Endothelial cell of umbilical vein (primary cell): ENCODE results near the gene ASPSCR1. TPM values are rescaled to one million over a fixed set of nuclear protein-coding genes. Genes with fewer than 3 reads are reported as not detected.

Source experiments
- BruUV-seq: library from RNA; stranded (reverse); fragments of 400-500 nt; replicated peaks from 2 replicates; lab custom pipeline; 2021; lab: Mats Ljungman, UMichigan
- CTCF ChIA-PET: fragments of 300-600, 350-600 bp; sonication (Branson Sonifier 250); formaldehyde crosslinking; loops from one replicate; lab custom pipeline; 2021; ENCODE audit warnings: antibody characterized with exemption, inconsistent platforms; lab: Charles Lee
- POLR2A ChIA-PET: fragments of 300-600, 350-600 bp; sonication (Branson Sonifier 250); formaldehyde crosslinking; loops from one replicate; lab custom pipeline; 2021; ENCODE audit warnings: antibody characterized with exemption, inconsistent platforms; lab: Charles Lee
- DNase-seq: peaks from one replicate; pipeline ENCODE4 v3.0.0-alpha.2; 2011; ENCODE audit warnings: low read depth, low spot score
- FAIRE-seq: peaks from 2 replicates; lab custom pipeline; 2011; peaks lifted over from hg19 to GRCh38; lab: Jason Lieb, UNC
- H2AFZ ChIP-seq: 2 replicates; pipeline ENCODE4 v1.6.0; 2012; ENCODE audit warnings: low read depth, low read length, control low read depth, inconsistent platforms
- H3K27ac ChIP-seq: 2 replicates; pipeline ENCODE4 v1.5.1; 2011; ENCODE audit warnings: low read depth, mild to moderate bottlenecking, control low read depth, low read length, moderate library complexity; ENCODE audit not compliant: insufficient read depth
- H3K27me3 ChIP-seq, 2 experiments: 2 replicates each; pipeline versions ENCODE4 v1.6.0 to v1.6.1; 2011; ENCODE audit warnings: low read length in 2 of 2, mixed read lengths in 1 of 2; ENCODE audit not compliant: control insufficient read depth in 2 of 2, insufficient read depth in 2 of 2
- H3K36me3 ChIP-seq, 2 experiments: 2 replicates in 1 of 2; 3 replicates in 1 of 2; pipeline ENCODE4 v1.5.1; 2011; ENCODE audit warnings: low read length in 2 of 2, mild to moderate bottlenecking in 1 of 2, moderate library complexity in 1 of 2; ENCODE audit not compliant: control insufficient read depth in 2 of 2, insufficient read depth in 2 of 2; ENCODE audit errors: extremely low read depth in 1 of 2
- H3K4me1 ChIP-seq: 3 replicates; pipeline ENCODE4 v1.5.1; 2011; ENCODE audit warnings: mild to moderate bottlenecking, low read length; ENCODE audit not compliant: control insufficient read depth, insufficient read depth; ENCODE audit errors: extremely low read depth
- H3K4me2 ChIP-seq: 2 replicates; pipeline ENCODE4 v1.6.1; 2011; ENCODE audit warnings: low read length, control low read depth, mixed read lengths; ENCODE audit not compliant: insufficient read depth
- H3K4me3 ChIP-seq, 3 experiments: fragments of 200-600 bp in 1 of 3; sonication (generic), shearing (Covaris generic) in 1 of 3; replicated peaks in 1 of 3; 2 replicates each; pipeline ENCODE4 v1.5.1; 2011 to 2016; ENCODE audit warnings: control low read depth in 3 of 3, low read length in 3 of 3, mild to moderate bottlenecking in 2 of 3, inconsistent platforms in 1 of 3, low read depth in 1 of 3, moderate library complexity in 1 of 3; ENCODE audit not compliant: insufficient read depth in 1 of 3
- H3K79me2 ChIP-seq: 2 replicates; pipeline ENCODE4 v1.6.0; 2012; ENCODE audit warnings: low read length, inconsistent platforms; ENCODE audit not compliant: control insufficient read depth, insufficient read depth
- H3K9ac ChIP-seq: replicated peaks from 2 replicates; pipeline ENCODE3; 2011; ENCODE audit warnings: low read length, control low read depth; ENCODE audit not compliant: insufficient read depth; ENCODE audit errors: extremely low read depth
- H3K9me1 ChIP-seq: replicated peaks from 3 replicates; pipeline ENCODE4 v1.6.0; 2011; ENCODE audit warnings: mild to moderate bottlenecking, low read length; ENCODE audit not compliant: control insufficient read depth, insufficient read depth; ENCODE audit errors: extremely low read depth
- H3K9me3 ChIP-seq: replicated peaks from 2 replicates; pipeline ENCODE4 v1.5.1; 2012; ENCODE audit warnings: low read length, inconsistent platforms; ENCODE audit not compliant: control insufficient read depth, insufficient read depth
- H4K20me1 ChIP-seq: replicated peaks from 2 replicates; pipeline ENCODE3; 2011; ENCODE audit warnings: mild to moderate bottlenecking, low read length; ENCODE audit not compliant: control insufficient read depth, insufficient read depth; ENCODE audit errors: extremely low read depth
- EZH2 ChIP-seq: IDR thresholded peaks from 2 replicates; pipeline ENCODE4 v1.6.1; 2012; ENCODE audit warnings: borderline replicate concordance, low read depth, mild to moderate bottlenecking, moderate library complexity, low read length, inconsistent platforms; ENCODE audit not compliant: severe bottlenecking
- FOS ChIP-seq: IDR thresholded peaks from 2 replicates; pipeline ENCODE4 v1.6.1; 2011; ENCODE audit warnings: mild to moderate bottlenecking, low read length, moderate library complexity, borderline replicate concordance; ENCODE audit not compliant: insufficient read depth
- GATA2 ChIP-seq: IDR thresholded peaks from 2 replicates; pipeline ENCODE4 v1.7.0; 2011; ENCODE audit warnings: low read depth, mild to moderate bottlenecking, moderate library complexity, mixed read lengths, low read length; ENCODE audit not compliant: insufficient read length, insufficient read depth
- JUN ChIP-seq: IDR thresholded peaks from 2 replicates; pipeline ENCODE4 v1.6.1; 2011; ENCODE audit warnings: borderline replicate concordance, low read depth; ENCODE audit not compliant: insufficient read length, insufficient read depth
- MAX ChIP-seq: IDR thresholded peaks from 2 replicates; pipeline ENCODE4 v1.6.1; 2011; ENCODE audit not compliant: insufficient read depth, insufficient read length
- MYC ChIP-seq: IDR thresholded peaks from one replicate; pipeline ENCODE4 v1.6.1; 2011; ENCODE audit warnings: mild to moderate bottlenecking, low read depth, low read length
- POLR2A ChIP-seq: IDR thresholded peaks from 2 replicates; pipeline ENCODE4 v1.6.1; 2012; ENCODE audit warnings: low read depth, mild to moderate bottlenecking, control low read depth, low read length
- POLR2AphosphoS5 ChIP-seq: IDR thresholded peaks from 2 replicates; pipeline ENCODE4 v1.6.1; 2012; ENCODE audit warnings: low read depth, mild to moderate bottlenecking, control low read depth, low read length, moderate library complexity; ENCODE audit not compliant: insufficient read depth
- dilution Hi-C: fragments of 300-500 bp; cut with MboI; formaldehyde crosslinking; loops from one replicate; pipeline ENCODE4 v1.15.0; 2019; ENCODE audit warnings: low sequenced_read_pairs; ENCODE audit not compliant: extremely low pct_ligation_motif_present
- intact Hi-C: fragments of 100-400 bp; cut with micrococcal nuclease; formaldehyde crosslinking; loops from one replicate; pipeline ENCODE4 v1.10.0; 2022
- polyA plus RNA-seq, 4 experiments: library from polyadenylated mRNA; depleted of rRNA in 3 of 4; stranded (reverse) in 3 of 4; unstranded in 1 of 4; fragments of >200 nt; gene quantifications; 2 replicates each; pipeline versions ENCODE4 v1.2.1 to v1.2.3, GENCODE V29; 2011 to 2012; ENCODE audit warnings: missing spikeins in 1 of 4
- total RNA-seq: library from RNA; stranded (reverse); gene quantifications from 2 replicates; pipeline ENCODE4 v1.2.3, GENCODE V29; 2021
- TF ChIP-seq, protein P1 (sequence below), 2 donors: IDR thresholded peaks; 1 replicate in 1 of 2; 2 replicates in 1 of 2; pipeline ENCODE4 v1.5.1; 2011; ENCODE audit warnings: low read length in 2 of 2, mild to moderate bottlenecking in 2 of 2, moderate library complexity in 2 of 2, control low read depth in 1 of 2, inconsistent platforms in 1 of 2, low read depth in 1 of 2; ENCODE audit not compliant: insufficient read depth in 1 of 2; ENCODE audit errors: extremely low read depth in 1 of 2

Gene ASPSCR1
- total and polyA plus RNA-seq, 2 donors (not counting 3 experiments of a cell fraction or from before 2014, with no cell fraction given): 24.8 to 36.5 TPM

- no peaks in the 10 kb centered on the region for H3K9me3 ChIP-seq
- no peak overlapping the region for H2AFZ ChIP-seq
- intact Hi-C loops: no loop called here
- H3K79me2 ChIP-seq: no peaks in the 10 kb centered on the region
- H3K9ac ChIP-seq: no peak overlapping the region
- H3K27me3 ChIP-seq: no peaks in the 10 kb centered on the region
- dilution Hi-C loops: no loop called here
- no peak for TF ChIP-seq POLR2A
- TF ChIP-seq MAX: no peak
- TF ChIP-seq, protein P1, sequence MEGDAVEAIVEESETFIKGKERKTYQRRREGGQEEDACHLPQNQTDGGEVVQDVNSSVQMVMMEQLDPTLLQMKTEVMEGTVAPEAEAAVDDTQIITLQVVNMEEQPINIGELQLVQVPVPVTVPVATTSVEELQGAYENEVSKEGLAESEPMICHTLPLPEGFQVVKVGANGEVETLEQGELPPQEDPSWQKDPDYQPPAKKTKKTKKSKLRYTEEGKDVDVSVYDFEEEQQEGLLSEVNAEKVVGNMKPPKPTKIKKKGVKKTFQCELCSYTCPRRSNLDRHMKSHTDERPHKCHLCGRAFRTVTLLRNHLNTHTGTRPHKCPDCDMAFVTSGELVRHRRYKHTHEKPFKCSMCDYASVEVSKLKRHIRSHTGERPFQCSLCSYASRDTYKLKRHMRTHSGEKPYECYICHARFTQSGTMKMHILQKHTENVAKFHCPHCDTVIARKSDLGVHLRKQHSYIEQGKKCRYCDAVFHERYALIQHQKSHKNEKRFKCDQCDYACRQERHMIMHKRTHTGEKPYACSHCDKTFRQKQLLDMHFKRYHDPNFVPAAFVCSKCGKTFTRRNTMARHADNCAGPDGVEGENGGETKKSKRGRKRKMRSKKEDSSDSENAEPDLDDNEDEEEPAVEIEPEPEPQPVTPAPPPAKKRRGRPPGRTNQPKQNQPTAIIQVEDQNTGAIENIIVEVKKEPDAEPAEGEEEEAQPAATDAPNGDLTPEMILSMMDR (IDR thresholded peaks at IDR 0.05; ENCODE audit: extremely low read depth in 1 of 2, insufficient read depth in 1 of 2, low read depth in 1 of 2, low read length in 2 of 2): no peak
- TF ChIP-seq JUN: no peak
- no peak for TF ChIP-seq EZH2
- no peak for TF ChIP-seq GATA2
- no peak for TF ChIP-seq MYC
- TF ChIP-seq FOS: no peak
- no peak for TF ChIP-seq POLR2AphosphoS5
- no peaks in the 10 kb centered on the region for H3K36me3 ChIP-seq
- no TSS peak for BruUV-seq
- H3K4me2 ChIP-seq: no peak overlapping the region
- no peaks in the 10 kb centered on the region for H3K9me1 ChIP-seq
- no peak overlapping the region for H3K27ac ChIP-seq
- FAIRE-seq: no peak
- CTCF ChIA-PET: interaction anchor here (2.6 to 9.1 kb wide), 2 partner anchors 12 to 56 kb away, joined by 8 to 345 read pairs; partner anchors contain the start of gene NOTUM
- POLR2A ChIA-PET: no interaction called here
- H3K4me3 ChIP-seq: no peak overlapping the region
- no peaks in the 10 kb centered on the region for H4K20me1 ChIP-seq
- no peak for DNase-seq
- H3K4me1 ChIP-seq: no peaks in the 10 kb centered on the region
These were observed 38.8 kb downstream of the ASPSCR1 start for GRCh38 chr17:82016061-82016874.
